ENCODE measurements around the gene GXYLT1.

DNA sequence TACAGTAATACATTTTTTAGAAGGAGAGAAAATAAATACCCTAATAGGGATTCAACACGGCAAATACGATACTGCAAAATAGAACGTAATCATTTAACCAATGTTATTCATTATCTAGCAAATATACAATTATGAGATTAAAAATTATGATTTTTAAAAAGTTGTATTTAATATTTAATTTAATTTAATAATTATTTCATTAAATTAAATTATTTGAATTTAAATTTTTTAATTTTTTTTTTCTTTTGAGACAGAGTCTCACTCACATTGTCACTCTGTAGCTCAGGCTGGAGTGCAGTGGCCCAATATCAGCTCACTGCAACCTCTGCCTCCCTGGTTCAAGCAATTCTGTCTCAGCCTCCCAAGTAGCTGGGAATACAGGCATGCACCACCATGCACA, 42.0 kb downstream of the GXYLT1 start:
- TF ChIP-seq, protein P1, sequence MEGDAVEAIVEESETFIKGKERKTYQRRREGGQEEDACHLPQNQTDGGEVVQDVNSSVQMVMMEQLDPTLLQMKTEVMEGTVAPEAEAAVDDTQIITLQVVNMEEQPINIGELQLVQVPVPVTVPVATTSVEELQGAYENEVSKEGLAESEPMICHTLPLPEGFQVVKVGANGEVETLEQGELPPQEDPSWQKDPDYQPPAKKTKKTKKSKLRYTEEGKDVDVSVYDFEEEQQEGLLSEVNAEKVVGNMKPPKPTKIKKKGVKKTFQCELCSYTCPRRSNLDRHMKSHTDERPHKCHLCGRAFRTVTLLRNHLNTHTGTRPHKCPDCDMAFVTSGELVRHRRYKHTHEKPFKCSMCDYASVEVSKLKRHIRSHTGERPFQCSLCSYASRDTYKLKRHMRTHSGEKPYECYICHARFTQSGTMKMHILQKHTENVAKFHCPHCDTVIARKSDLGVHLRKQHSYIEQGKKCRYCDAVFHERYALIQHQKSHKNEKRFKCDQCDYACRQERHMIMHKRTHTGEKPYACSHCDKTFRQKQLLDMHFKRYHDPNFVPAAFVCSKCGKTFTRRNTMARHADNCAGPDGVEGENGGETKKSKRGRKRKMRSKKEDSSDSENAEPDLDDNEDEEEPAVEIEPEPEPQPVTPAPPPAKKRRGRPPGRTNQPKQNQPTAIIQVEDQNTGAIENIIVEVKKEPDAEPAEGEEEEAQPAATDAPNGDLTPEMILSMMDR (conservative IDR thresholded peaks at IDR 0.05) = no peak
- no peak for TF ChIP-seq ZFX (IDR thresholded peaks at IDR 0.05)

Data from C4-2B (cell line).